ENCODE results near the gene CRADD. TPM values are rescaled to one million over a fixed set of nuclear protein-coding genes. Genes with fewer than 3 reads are reported as not detected.
A peak's percentile ranks its signal among the peaks of the same experiment; 100 is the strongest.
"Not testable (repeated sequence)": the region's sequence is repeated elsewhere in the genome, so short reads cannot be mapped to it uniquely, and the experiment has no call there.

The CRADD gene
- total and polyA plus RNA-seq, 2 experiments from 2014 or later: 18.6 to 21.5 TPM

DNA sequence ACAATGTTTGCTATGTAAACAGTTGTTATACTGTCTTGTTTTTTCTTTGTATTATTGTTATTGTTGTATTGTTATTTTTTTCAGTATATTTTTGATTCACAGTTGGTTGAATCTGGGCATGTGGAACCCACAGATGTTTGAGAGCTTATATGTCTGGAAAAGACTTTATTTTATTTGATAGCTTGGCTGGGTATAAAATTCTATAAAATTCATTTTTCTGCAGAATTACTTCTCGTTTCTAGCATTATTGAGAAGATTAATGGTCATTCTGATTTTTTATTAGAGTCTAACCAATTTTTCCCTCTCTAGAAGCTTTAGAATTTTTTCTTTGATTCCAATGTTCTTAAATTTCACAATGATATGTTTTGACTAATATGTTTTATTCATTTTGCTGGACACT is 188.6 kb downstream of the CRADD start:
- Histone ChIP-seq H3F3A (ENCODE audit: insufficient read depth) (no peaks in the 10 kb centered on the region), H3K4me3 (no peak overlapping the region), H3K9ac (no peak overlapping the region), H3K9me2 (ENCODE audit: insufficient read depth) (no peaks in the 10 kb centered on the region), H3K79me2 (ENCODE audit: insufficient read depth) (no peaks in the 10 kb centered on the region), H3K4me1 (ENCODE audit: insufficient read depth) (peaks cover 7% of the 10 kb centered on the region), H2AFZ (no peak overlapping the region), H3K4me2 (ENCODE audit: unreplicated experiment) (no peak overlapping the region), H3K27ac (no peak overlapping the region), H3K27me3 (replicated peaks; ENCODE audit: insufficient read depth) (no peaks in the 10 kb centered on the region), H4K20me1 (ENCODE audit: insufficient read depth) (no peaks in the 10 kb centered on the region), H3K36me3 (ENCODE audit: low read depth) (no peaks in the 10 kb centered on the region), H3K9me3 (ENCODE audit: low read depth) (peaks cover 16% of the 10 kb centered on the region)
- in situ Hi-C loops (cut with MboI): no loop called here
- TF ChIP-seq EZH2 (IDR thresholded peaks at IDR 0.05; ENCODE audit: insufficient read depth, poor library complexity, severe bottlenecking): no peak
- no peak for TF ChIP-seq EZH2phosphoT487 (IDR thresholded peaks at IDR 0.05; ENCODE audit: insufficient read depth, low read depth)
- no peak for DNase-seq
- 59 to 64% methylated on average over 1 of the region's 1 CpG for WGBS, 2 experiments (ENCODE audit: low coverage in 1 of 2, low lambda C conversion rate in 2 of 2, missing lambda C conversion rate in 2 of 2)

GRCh38 chr12:93868771-93869170 is 191.6 kb downstream of the CRADD start:
- DNase-seq: peak; percentile 66
- Histone ChIP-seq H3K4me2 (ENCODE audit: unreplicated experiment) (no peak overlapping the region), H3K27me3 (replicated peaks; ENCODE audit: insufficient read depth) (no peaks in the 10 kb centered on the region), H3K79me2 (ENCODE audit: insufficient read depth) (no peaks in the 10 kb centered on the region), H3K27ac (no peak overlapping the region), H3K4me1 (ENCODE audit: insufficient read depth) (no peaks in the 10 kb centered on the region; the same call in 1 of the 2 replicates), H2AFZ (no peak overlapping the region), H3K9ac (no peak overlapping the region), H3K9me2 (ENCODE audit: insufficient read depth) (no peaks in the 10 kb centered on the region), H3K36me3 (ENCODE audit: low read depth) (no peaks in the 10 kb centered on the region), H4K20me1 (ENCODE audit: insufficient read depth) (no peaks in the 10 kb centered on the region), H3K9me3 (ENCODE audit: low read depth) (peaks cover 23% of the 10 kb centered on the region), H3K4me3 (no peak overlapping the region), H3F3A (ENCODE audit: insufficient read depth) (no peaks in the 10 kb centered on the region)
- no peak for TF ChIP-seq EZH2 (IDR thresholded peaks at IDR 0.05; ENCODE audit: insufficient read depth, poor library complexity, severe bottlenecking)
- TF ChIP-seq EZH2phosphoT487 (IDR thresholded peaks at IDR 0.05; ENCODE audit: insufficient read depth, low read depth): no peak
- in situ Hi-C loops (cut with MboI): no loop called here

DNA sequence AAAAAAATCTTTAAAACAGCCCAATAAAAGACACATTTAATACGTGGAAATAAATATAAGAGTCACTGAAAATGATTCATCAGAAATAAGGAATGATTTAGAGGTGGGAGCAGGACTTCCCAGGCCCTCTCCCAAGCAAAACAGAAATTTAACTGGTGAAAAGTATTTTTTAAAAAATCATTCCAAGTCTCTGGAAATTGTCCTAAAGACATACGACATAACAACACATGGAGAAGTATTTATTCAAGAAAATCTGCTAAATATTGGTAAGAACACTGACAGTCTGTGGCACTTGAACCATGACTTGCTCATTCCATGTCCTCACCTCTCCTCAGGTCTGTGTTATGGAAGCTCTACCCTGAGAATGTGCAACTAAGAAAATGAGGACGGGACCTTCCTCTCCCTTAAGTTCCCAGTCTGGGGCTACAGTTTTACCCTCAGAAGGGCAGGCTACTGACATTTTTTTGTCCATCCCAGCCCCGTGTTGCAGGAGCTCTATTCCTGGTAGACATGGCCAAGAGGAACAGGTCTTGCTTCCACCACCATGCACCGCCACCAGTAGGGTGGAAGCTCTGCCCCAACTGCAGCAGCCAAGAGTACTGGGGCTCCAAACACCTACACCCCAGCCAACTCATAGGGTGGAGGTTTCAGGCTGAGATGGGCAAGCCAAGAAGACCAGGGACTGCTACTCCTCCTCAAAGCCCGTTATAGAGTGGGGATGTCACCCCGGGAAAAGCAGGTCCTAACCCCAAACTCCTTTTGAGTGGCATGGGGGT is 193.0 kb downstream of the CRADD start:
- 74 to 82% methylated on average over 7 of the region's 7 CpGs for WGBS, 2 experiments (ENCODE audit: low coverage in 1 of 2, low lambda C conversion rate in 2 of 2, missing lambda C conversion rate in 2 of 2)

GRCh38 chr12:93871566-93871965 is 194.4 kb downstream of the CRADD start:
- H3K4me2 ChIP-seq (ENCODE audit: unreplicated experiment); H3K36me3 ChIP-seq (ENCODE audit: low read depth); H3K9me2 ChIP-seq (ENCODE audit: insufficient read depth); H3K79me2 ChIP-seq (ENCODE audit: insufficient read depth); DNase-seq; H3K27me3 ChIP-seq (replicated peaks; ENCODE audit: insufficient read depth); H3F3A ChIP-seq (ENCODE audit: insufficient read depth); H3K4me3 ChIP-seq; H4K20me1 ChIP-seq (ENCODE audit: insufficient read depth); H2AFZ ChIP-seq; H3K4me1 ChIP-seq (ENCODE audit: insufficient read depth); H3K9ac ChIP-seq; in situ Hi-C loops (cut with MboI); H3K27ac ChIP-seq: not testable (repeated sequence)
- WGBS, 2 experiments (ENCODE audit: low coverage in 1 of 2, low lambda C conversion rate in 2 of 2, missing lambda C conversion rate in 2 of 2): 56 to 64% methylated on average over 1 of the region's 1 CpG
- H3K9me3 ChIP-seq (ENCODE audit: low read depth): peaks cover 20% of the 10 kb centered on the region

More for the DNA sequence above, 193.0 kb downstream of the CRADD start:
- Histone ChIP-seq H3K27me3 (replicated peaks; ENCODE audit: insufficient read depth) (no peaks in the 10 kb centered on the region), H3K79me2 (ENCODE audit: insufficient read depth) (no peaks in the 10 kb centered on the region), H4K20me1 (ENCODE audit: insufficient read depth) (no peaks in the 10 kb centered on the region), H2AFZ (no peak overlapping the region), H3K9ac (no peak overlapping the region), H3K36me3 (ENCODE audit: low read depth) (no peaks in the 10 kb centered on the region), H3K4me3 (no peak overlapping the region), H3K9me2 (ENCODE audit: insufficient read depth) (no peaks in the 10 kb centered on the region), H3K27ac (no peak overlapping the region), H3F3A (ENCODE audit: insufficient read depth) (no peaks in the 10 kb centered on the region), H3K4me1 (ENCODE audit: insufficient read depth) (no peaks in the 10 kb centered on the region; the same call in 1 of the 2 replicates), H3K9me3 (ENCODE audit: low read depth) (peaks cover 24% of the 10 kb centered on the region), H3K4me2 (ENCODE audit: unreplicated experiment) (no peak overlapping the region)
- DNase-seq: no peak
- TF ChIP-seq EZH2phosphoT487 (IDR thresholded peaks at IDR 0.05; ENCODE audit: insufficient read depth, low read depth): no peak
- no peak for TF ChIP-seq EZH2 (IDR thresholded peaks at IDR 0.05; ENCODE audit: insufficient read depth, poor library complexity, severe bottlenecking)
- in situ Hi-C loops (cut with MboI): no loop called here

GRCh38 chr12:93873561-93873960 is 196.4 kb downstream of the CRADD start:
- no peak overlapping the region for H3K27ac ChIP-seq
- DNase-seq: no peak
- H3K4me1 ChIP-seq (ENCODE audit: insufficient read depth): no peaks in the 10 kb centered on the region; the same call in 1 of the 2 replicates
- no peaks in the 10 kb centered on the region for H3K27me3 ChIP-seq (replicated peaks; ENCODE audit: insufficient read depth)
- 67 to 77% methylated on average over 5 of the region's 5 CpGs for WGBS, 2 experiments (ENCODE audit: low coverage in 1 of 2, low lambda C conversion rate in 2 of 2, missing lambda C conversion rate in 2 of 2)
- H3K9me3 ChIP-seq (ENCODE audit: low read depth): peaks cover 20% of the 10 kb centered on the region
- no peaks in the 10 kb centered on the region for H4K20me1 ChIP-seq (ENCODE audit: insufficient read depth)
- in situ Hi-C loops (cut with MboI): no loop called here
- no peaks in the 10 kb centered on the region for H3K9me2 ChIP-seq (ENCODE audit: insufficient read depth)
- H3K4me3 ChIP-seq: no peak overlapping the region
- H3F3A ChIP-seq (ENCODE audit: insufficient read depth): no peaks in the 10 kb centered on the region
- no peak overlapping the region for H2AFZ ChIP-seq
- H3K79me2 ChIP-seq (ENCODE audit: insufficient read depth): no peaks in the 10 kb centered on the region
- H3K9ac ChIP-seq: no peak overlapping the region
- H3K36me3 ChIP-seq (ENCODE audit: low read depth): no peaks in the 10 kb centered on the region
- TF ChIP-seq EZH2phosphoT487 (IDR thresholded peaks at IDR 0.05; ENCODE audit: insufficient read depth, low read depth) (no peak), EZH2 (IDR thresholded peaks at IDR 0.05; ENCODE audit: insufficient read depth, poor library complexity, severe bottlenecking) (no peak)
- H3K4me2 ChIP-seq (ENCODE audit: unreplicated experiment): no peak overlapping the region

Measured in GM23248 (cell line).